Psoas muscle (tissue), 8 donors: Measurements from ENCODE around the gene CDH4. TPM values are rescaled to one million over a fixed set of nuclear protein-coding genes. Genes with fewer than 3 reads are reported as not detected.

Experiments used
- ATAC-seq, 4 donors: fragments of 200-7000 bp; cut with Tn5 transposase; one replicate each; pipeline ENCODE4 v1.9.1; 2020; ENCODE audit warnings: moderate library complexity in 3 of 4, mild to moderate bottlenecking in 2 of 4
- DNase-seq, 2 donors: peaks; one replicate each; pipeline ENCODE4 v3.0.0-alpha.2; 2020
- H3K27ac ChIP-seq: fragments of 200-600 bp; one replicate; pipeline ENCODE4 v1.8.0; 2022
- H3K27me3 ChIP-seq, 3 donors: fragments of 200-600 bp in 1 of 3; one replicate each; pipeline versions ENCODE4 v1.6.1 to v1.8.0; 2013 to 2022; ENCODE audit warnings: low read length in 2 of 3, mild to moderate bottlenecking in 2 of 3, moderate library complexity in 1 of 3; ENCODE audit not compliant: insufficient read depth in 3 of 3
- H3K36me3 ChIP-seq, 2 donors: fragments of 200-600 bp in 1 of 2; one replicate each; pipeline versions ENCODE4 v1.6.1 to v1.8.0; 2013 to 2022; ENCODE audit warnings: low read depth in 1 of 2, mild to moderate bottlenecking in 1 of 2, moderate library complexity in 1 of 2; ENCODE audit not compliant: insufficient read depth in 1 of 2
- H3K4me1 ChIP-seq: fragments of 200-600 bp; one replicate; pipeline ENCODE4 v1.8.0; 2022
- H3K4me3 ChIP-seq: fragments of 200-600 bp; one replicate; pipeline ENCODE4 v1.8.0; 2022; ENCODE audit warnings: mild to moderate bottlenecking
- H3K9me3 ChIP-seq: fragments of 200-600 bp; one replicate; pipeline ENCODE4 v1.8.0; 2022
- WGBS, 3 donors: extraction: QIAGEN DNeasy Blood & Tissue Kit; methylation state at CpG; one replicate each; pipeline versions ENCODE4 v1.1.6 to v1.1.7; 2013; 5-methylcytosine and 5-hydroxymethylcytosine counted together
- intact Hi-C, 2 donors: fragments of 100-400 bp; cut with DNase I; formaldehyde crosslinking; loops; one replicate each; pipeline versions ENCODE4 v1.11.0 to v1.14.2; 2022
- polyA plus RNA-seq, 3 donors: library from polyadenylated mRNA; stranded (reverse); fragments of 200-250 nt; gene quantifications; one replicate each; pipeline ENCODE4 v1.2.3, GENCODE V29; 2013
- total RNA-seq, 4 donors: library from RNA; stranded (reverse); fragmentation: NEBNext Ultra II Directional in 2 of 4; extraction: Animal tissue kit (Norgen Biotek cat#: 25700) in 2 of 4; gene quantifications; one replicate each; pipeline versions ENCODE4 v1.2.1 to v1.2.4, GENCODE V29; 2021 to 2023
- TF ChIP-seq, protein P1 (sequence below): fragments of 200-600 bp; IDR thresholded peaks from one replicate; pipeline ENCODE4 v1.8.0; 2022; ENCODE audit warnings: antibody characterized with exemption
- donor health status: healthy with polysubstance abuse.
- donor health status: DM: no; HTN: no; CAD: no; lungs with moderate emphysema.
- donor health status: Bipolar disorder and iron deficiency.
- donor health status: healthy.
- donor health status: DM: yes; HTN: yes; CAD: no.
- donor health status: DM: no; HTN: no; CAD: no.
- donor health status: DM: no; HTN: no; CAD: no.
- donor health status: DM: yes; HTN: yes; CAD: no.

Gene CDH4
- total and polyA plus RNA-seq, 7 donors = 0.26 to 1.0 (median 0.34) TPM

DNA sequence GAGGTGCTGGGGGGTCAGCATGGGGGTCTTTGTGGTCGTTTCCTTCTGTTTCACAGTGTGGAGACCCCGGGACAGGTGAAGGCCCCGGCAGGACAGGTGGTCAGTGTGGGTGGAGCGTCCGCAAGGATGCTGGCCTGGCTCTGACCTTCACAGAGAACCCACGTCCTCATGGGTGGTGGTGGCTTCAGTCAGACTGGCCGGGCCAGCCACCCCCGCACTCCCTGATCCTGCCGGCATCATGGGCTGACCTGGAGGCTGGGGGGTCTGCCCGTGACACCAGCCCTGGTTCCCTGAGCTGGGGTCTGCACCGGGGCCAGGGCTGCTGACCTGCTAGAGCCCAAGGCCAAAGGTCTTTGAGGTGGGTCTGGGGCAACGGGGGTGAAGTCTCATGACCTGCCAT lies 41.9 kb downstream of the CDH4 start:
- Histone ChIP-seq H3K4me3 (no peak overlapping the region), H3K4me1 (no peaks in the 10 kb centered on the region), H3K27me3 (no peaks in the 10 kb centered on the region), H3K36me3 (no peaks in the 10 kb centered on the region), H3K27ac (no peak overlapping the region), H3K9me3 (no peaks in the 10 kb centered on the region)
- TF ChIP-seq, protein P1, sequence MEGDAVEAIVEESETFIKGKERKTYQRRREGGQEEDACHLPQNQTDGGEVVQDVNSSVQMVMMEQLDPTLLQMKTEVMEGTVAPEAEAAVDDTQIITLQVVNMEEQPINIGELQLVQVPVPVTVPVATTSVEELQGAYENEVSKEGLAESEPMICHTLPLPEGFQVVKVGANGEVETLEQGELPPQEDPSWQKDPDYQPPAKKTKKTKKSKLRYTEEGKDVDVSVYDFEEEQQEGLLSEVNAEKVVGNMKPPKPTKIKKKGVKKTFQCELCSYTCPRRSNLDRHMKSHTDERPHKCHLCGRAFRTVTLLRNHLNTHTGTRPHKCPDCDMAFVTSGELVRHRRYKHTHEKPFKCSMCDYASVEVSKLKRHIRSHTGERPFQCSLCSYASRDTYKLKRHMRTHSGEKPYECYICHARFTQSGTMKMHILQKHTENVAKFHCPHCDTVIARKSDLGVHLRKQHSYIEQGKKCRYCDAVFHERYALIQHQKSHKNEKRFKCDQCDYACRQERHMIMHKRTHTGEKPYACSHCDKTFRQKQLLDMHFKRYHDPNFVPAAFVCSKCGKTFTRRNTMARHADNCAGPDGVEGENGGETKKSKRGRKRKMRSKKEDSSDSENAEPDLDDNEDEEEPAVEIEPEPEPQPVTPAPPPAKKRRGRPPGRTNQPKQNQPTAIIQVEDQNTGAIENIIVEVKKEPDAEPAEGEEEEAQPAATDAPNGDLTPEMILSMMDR = no peak
- DNase-seq (no peak), ATAC-seq (no peak)
- WGBS, 3 donors = 73 to 91% (median 88%) methylated on average over 7 to 12 of the region's 12 CpGs
- intact Hi-C loops = no loop called here

DNA sequence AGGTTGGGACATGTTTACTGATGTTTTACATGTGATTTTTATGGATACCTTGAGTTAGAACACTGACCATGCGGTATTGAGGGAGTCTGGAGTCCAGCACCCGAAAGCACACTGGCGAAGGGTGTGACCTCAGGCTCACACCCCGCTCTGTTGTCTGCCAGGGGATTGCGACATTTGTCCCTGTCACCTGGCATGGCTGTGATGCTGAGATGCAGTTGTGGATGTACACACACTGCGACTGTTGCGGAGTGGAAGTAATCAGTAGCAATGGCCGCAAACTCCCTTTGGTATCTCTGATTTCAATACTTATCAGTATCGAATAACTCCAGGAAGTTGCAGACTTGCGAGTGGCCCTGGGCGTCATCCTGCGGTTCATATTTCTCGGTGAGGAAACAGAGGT lies 43.2 kb downstream of the CDH4 start:
- WGBS, 3 donors = 85 to 87% (median 85%) methylated on average over 13 of the region's 13 CpGs
- DNase-seq (no peak), ATAC-seq (no peak)
- TF ChIP-seq, protein P1 = no peak
- Histone ChIP-seq H3K27me3 (no peaks in the 10 kb centered on the region), H3K4me1 (no peaks in the 10 kb centered on the region), H3K36me3 (no peaks in the 10 kb centered on the region), H3K9me3 (no peaks in the 10 kb centered on the region), H3K4me3 (no peak overlapping the region), H3K27ac (no peak overlapping the region)
- intact Hi-C loops = no loop called here

DNA sequence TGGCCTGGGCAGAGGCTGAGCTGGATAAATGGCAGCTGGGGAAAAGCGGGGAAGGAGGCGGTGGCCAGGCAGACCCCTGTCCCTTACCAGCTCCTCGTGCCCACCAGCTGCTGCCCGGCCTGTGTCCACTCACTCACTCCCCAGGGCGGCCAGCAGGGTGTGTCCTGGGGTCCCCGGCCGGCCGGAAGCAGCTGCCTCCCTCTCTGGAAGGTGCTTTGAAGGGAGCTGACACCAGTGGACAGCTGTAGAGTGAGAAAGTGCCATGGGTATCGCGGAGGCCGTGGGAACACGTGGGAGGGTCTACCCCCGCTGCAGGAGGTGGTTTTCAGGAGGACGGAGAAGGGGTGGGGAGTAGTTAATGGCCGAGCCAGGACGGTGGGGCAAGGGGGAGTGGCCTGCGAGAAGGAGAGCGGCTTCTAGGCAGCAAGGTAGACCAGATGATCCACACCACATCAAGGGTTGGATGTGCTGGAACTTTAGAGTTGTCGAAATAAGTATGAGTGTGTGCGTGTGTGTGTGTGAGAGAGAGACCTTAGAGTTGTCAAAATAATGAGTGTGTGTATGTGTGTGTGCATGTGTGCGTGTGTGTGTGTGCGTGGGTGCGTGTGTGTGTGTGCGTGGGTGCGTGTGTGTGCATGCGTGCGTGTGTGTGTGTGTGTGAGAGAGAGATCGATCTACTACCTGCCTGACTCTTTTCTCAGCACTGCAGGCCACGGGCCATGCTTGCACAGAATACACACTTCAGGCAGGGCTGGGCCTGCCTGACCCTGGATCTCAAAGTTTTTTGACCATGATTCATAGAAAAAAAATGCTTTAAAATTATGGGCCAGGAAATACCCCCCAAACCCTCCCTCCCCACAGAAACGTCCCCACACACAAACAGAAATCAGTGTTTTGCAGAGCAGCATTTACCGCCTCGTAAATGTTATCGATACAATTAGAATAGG lies 43.9 kb downstream of the CDH4 start:
- no peaks in the 10 kb centered on the region for H3K36me3 ChIP-seq
- DNase-seq (no peak), ATAC-seq (no peak)
- intact Hi-C loops = no loop called here
- no peaks in the 10 kb centered on the region for H3K9me3 ChIP-seq
- H3K4me3 ChIP-seq = no peak overlapping the region
- TF ChIP-seq, protein P1 = no peak
- no peaks in the 10 kb centered on the region for H3K27me3 ChIP-seq
- 69 to 74% (median 70%) methylated on average over 32 to 33 of the region's 33 CpGs for WGBS, 3 donors
- H3K4me1 ChIP-seq = no peaks in the 10 kb centered on the region
- no peak overlapping the region for H3K27ac ChIP-seq

DNA sequence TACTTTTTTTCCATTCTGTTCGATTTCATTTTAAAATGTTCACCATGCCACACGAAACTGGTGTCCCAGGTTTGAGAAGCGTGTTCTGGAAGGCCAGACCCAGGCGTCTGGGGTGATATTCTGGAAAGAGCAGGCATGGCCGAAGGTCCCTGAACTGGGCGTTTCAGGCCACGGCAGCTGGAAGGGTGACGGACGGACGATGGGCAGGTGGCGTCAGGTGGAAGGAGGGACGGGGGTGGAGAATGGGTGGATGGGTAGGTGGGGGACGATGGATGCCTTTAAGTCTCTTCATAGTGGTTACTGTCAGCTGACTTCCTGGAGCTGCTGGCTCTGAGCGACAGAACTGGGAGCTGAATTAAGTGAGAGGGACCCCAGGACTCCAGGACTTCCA lies 44.6 kb downstream of the CDH4 start:
- intact Hi-C loops = no loop called here
- no peak overlapping the region for H3K4me3 ChIP-seq
- no peaks in the 10 kb centered on the region for H3K9me3 ChIP-seq
- TF ChIP-seq, protein P1 = no peak
- DNase-seq (no peak), ATAC-seq (no peak)
- H3K4me1 ChIP-seq = no peaks in the 10 kb centered on the region
- WGBS, 3 donors = 85 to 86% (median 86%) methylated on average over 14 of the region's 14 CpGs
- H3K27me3 ChIP-seq = no peaks in the 10 kb centered on the region
- no peak overlapping the region for H3K27ac ChIP-seq
- H3K36me3 ChIP-seq = no peaks in the 10 kb centered on the region
